Measurements from ENCODE around the gene IGBP1. TPM values are rescaled to one million over a fixed set of nuclear protein-coding genes. Genes with fewer than 3 reads are reported as not detected.

IGBP1 gene
- 44.5 and 56.5 TPM in 2 replicates for total RNA-seq

DNA sequence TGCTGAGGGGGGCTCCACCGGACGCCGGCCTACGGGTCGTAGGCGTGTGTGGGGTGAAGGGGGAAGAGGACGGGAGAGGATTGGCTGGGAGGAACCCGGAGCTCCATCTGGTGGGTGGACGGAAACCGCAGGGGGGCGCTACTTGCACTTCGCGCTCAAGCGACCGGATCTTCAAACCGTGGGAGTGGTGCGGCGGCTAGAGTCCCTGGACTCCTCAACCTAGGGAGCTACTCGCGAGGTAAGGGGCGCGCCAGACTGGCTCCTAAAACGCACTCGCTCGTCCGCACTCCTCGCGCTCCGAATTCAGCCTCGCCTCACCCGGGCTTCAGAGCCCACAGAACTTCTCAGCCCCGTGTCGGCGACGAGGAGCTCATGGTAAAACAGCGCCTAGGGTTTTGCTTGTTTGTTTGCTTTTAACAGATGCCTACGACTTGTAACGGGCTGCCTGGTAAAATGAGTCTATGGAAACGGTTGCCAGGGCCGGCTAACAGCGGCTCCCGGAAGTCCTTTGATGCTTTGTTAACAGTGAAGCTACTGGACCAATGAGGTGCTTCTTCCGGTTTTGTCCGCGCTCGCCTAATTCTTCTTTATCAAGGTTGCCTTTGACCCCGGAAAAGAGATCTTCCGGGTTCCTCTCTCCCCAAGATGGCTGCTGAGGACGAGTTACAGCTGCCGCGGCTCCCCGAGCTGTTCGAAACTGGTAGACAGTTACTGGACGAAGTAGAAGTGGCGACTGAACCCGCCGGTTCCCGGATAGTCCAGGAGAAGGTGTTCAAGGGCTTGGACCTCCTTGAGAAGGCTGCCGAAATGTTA lies at the start of gene IGBP1:
TSS of gene IGBP1 (plus strand) at position 145 of the 813 bp plus-strand sequence. CDS start at position 646, 501 bp downstream.

GRCh38 chrX:70176938-70177533 lies 43.8 kb downstream of the IGBP1 start, which contains the start of gene DGAT2L6:
TSS of gene DGAT2L6 (plus strand) at chrX:70177483. CDS start at chrX:70177583, 100 bp downstream.

Other genes with a start within 250 kb of the IGBP1 start
- gene AWAT2, start 83.5 kb upstream of the IGBP1 start, total RNA-seq = not detected in 2 replicates
- not detected in 2 replicates for gene OTUD6A, start 71.0 kb upstream of the IGBP1 start, total RNA-seq
- not detected in 2 replicates for gene DGAT2L6, start 44.0 kb downstream of the IGBP1 start, total RNA-seq
- not detected in 2 replicates for gene AWAT1, start 101.2 kb downstream of the IGBP1 start, total RNA-seq
- not detected in 2 replicates for gene P2RY4, start 126.8 kb downstream of the IGBP1 start, total RNA-seq
- not detected in 2 replicates for gene ARR3, start 134.9 kb downstream of the IGBP1 start, total RNA-seq
- not detected in 2 replicates for gene RAB41, start 148.7 kb downstream of the IGBP1 start, total RNA-seq
- gene PDZD11, start 156.5 kb downstream of the IGBP1 start, total RNA-seq = 59.8 and 76.5 TPM in 2 replicates
- gene KIF4A, start 156.7 kb downstream of the IGBP1 start, total RNA-seq = 5.2 and 12.3 TPM in 2 replicates